Esophagus muscularis mucosa (tissue), 3 donors: Measurements from ENCODE around the gene POLE.

Source experiments
- POLR2AphosphoS5 ChIP-seq, 2 donors: sonication (generic); formaldehyde crosslinking; IDR thresholded peaks; one replicate each; pipeline ENCODE4 v1.6.1; 2017; ENCODE audit warnings: antibody characterized with exemption in 2 of 2
- TF ChIP-seq, protein P1 (sequence below), 3 experiments: fragments of 200-600 bp in 2 of 3; fragments of 450-650 bp in 1 of 3; sonication (generic) in 2 of 3; IDR thresholded peaks; one replicate each; pipeline ENCODE4 v1.5.1; 2017 to 2019; ENCODE audit warnings: antibody characterized with exemption in 3 of 3, mild to moderate bottlenecking in 2 of 3, moderate library complexity in 1 of 3

DNA sequence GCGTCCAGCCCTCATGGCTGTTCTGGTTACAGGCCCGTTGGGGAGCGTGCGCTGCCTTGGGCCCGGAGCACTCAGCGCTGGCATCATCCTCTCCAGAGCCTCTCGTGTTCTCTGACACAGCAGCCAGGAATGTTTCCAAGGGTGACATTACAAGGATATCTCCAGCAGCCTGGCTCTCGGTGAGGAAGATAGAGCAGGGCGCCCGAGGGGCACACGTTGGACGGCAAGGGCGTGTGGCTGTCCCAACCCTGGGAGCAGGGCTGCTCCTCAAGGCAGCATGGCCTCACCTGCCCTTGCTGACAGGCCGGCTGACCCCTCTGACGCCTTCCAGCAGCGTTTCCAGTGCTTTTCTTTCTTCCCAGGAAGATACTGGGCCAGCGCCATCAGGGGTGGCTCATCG is 91.1 kb downstream of the POLE start:
- TF ChIP-seq POLR2AphosphoS5 (IDR thresholded peaks at IDR 0.05): no peak
- TF ChIP-seq, protein P1, sequence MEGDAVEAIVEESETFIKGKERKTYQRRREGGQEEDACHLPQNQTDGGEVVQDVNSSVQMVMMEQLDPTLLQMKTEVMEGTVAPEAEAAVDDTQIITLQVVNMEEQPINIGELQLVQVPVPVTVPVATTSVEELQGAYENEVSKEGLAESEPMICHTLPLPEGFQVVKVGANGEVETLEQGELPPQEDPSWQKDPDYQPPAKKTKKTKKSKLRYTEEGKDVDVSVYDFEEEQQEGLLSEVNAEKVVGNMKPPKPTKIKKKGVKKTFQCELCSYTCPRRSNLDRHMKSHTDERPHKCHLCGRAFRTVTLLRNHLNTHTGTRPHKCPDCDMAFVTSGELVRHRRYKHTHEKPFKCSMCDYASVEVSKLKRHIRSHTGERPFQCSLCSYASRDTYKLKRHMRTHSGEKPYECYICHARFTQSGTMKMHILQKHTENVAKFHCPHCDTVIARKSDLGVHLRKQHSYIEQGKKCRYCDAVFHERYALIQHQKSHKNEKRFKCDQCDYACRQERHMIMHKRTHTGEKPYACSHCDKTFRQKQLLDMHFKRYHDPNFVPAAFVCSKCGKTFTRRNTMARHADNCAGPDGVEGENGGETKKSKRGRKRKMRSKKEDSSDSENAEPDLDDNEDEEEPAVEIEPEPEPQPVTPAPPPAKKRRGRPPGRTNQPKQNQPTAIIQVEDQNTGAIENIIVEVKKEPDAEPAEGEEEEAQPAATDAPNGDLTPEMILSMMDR (IDR thresholded peaks at IDR 0.05): no peak
